GM10847 (cell line): ENCODE measurements around the gene IFITM10.

Experiments used
- POLR2A ChIP-seq: IDR thresholded peaks from 2 replicates; pipeline ENCODE4 v1.6.1; 2011; ENCODE audit not compliant: insufficient read length; ENCODE audit errors: extremely low read depth

The IFITM10 gene

DNA sequence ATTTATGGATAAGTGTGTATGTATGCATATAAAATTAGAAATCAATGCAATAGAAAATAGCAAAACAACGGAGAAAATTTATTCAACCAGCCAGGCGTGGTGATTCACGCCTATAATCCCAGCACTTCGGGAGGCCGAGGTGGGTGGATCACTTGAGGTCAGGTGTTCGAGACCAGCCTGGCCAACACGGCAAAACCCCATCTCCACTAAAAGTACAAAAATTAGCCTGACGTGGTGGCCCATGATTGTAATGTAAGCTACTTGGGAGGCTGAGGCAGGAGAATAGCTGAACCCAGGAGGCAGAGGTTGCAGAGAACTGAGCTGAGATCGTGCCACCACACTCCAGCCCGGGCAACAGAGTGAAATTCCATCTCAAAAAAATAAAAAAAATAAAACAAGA is 47.9 kb downstream of the IFITM10 start:
- no peak for TF ChIP-seq POLR2A

- TF ChIP-seq POLR2A = no peak
Measured at GRCh38 chr11:1701091-1701807, 49.1 kb downstream of the IFITM10 start.

GRCh38 chr11:1699771-1700170 is 50.6 kb downstream of the IFITM10 start:
- TF ChIP-seq POLR2A = no peak

GRCh38 chr11:1696608-1697570 is 53.5 kb downstream of the IFITM10 start, which contains the start of gene KRTAP5-6:
KRTAP5-6 (plus strand) TSS chr11:1697195; CDS start chr11:1697246, 51 bp downstream.
- TF ChIP-seq POLR2A = no peak

DNA sequence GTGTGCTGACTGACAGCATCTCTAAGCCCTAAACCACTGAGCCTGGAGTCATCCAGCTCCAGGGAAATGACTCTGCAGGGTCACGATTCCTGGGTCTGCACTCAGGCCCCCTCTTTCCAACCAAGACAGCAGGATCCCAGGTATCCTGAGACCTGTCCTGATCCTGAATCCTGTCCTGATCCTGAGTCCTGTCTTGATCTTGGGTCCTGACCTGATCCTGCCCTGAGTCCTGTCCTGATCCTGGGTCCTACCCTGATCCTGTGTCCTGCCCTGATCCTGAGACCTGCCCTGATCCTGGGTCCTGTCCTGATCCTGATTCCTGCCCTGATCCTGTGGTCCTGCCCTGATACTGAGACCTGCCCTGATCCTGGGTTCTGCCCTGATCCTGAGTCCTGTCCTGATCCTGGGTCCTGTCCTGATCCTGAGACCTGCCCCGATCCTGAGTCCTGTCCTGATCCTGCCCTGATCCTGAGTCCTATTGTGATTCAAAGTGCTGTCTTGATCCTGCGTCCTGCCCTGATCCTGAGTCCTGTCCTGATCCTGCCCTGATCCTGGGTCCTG is 54.8 kb downstream of the IFITM10 start:
- TF ChIP-seq POLR2A = no peak

- TF ChIP-seq POLR2A = no peak
Measured at GRCh38 chr11:1694846-1695547, 55.4 kb downstream of the IFITM10 start.

GRCh38 chr11:1694064-1694845 is 56.1 kb downstream of the IFITM10 start:
- TF ChIP-seq POLR2A = no peak

DNA sequence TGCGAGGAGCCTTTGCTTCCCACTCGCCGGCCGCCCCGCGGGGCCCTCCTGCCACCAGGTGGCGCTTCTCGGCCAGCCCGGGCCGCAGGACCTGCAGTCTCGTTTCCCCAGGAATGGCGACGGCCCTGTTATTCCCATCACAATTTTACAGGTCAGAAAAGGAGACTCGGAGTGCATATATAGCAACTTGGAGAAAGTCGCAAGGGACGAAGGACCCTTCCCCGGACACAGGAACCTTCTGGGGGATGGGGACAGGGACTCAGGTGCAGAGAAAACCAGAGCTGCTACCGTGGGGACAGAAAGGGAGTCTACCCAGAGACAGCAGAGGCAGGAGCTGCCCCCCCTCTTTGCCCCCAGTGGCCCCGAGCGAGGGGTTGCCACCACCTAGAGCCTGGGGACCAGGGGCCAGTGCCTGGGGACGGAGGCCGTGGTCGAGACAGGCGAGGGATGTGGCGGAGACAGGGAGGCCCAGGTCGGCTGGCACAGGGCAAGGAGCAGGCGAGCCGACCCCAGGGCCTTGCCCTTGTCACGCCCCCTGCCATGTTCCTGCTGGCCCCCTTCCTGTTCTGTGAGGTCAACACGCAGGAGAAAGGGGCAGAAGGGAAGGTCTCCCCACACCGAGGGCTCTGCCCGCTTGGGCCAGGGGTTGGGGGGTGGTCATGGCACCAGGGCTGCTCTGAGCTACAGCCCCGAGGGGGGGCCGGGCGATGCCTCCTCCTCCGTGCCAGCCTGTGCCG is 56.9 kb downstream of the IFITM10 start:
- no peak for TF ChIP-seq POLR2A

GRCh38 chr11:1692708-1693326 is 57.6 kb downstream of the IFITM10 start:
- no peak for TF ChIP-seq POLR2A

DNA sequence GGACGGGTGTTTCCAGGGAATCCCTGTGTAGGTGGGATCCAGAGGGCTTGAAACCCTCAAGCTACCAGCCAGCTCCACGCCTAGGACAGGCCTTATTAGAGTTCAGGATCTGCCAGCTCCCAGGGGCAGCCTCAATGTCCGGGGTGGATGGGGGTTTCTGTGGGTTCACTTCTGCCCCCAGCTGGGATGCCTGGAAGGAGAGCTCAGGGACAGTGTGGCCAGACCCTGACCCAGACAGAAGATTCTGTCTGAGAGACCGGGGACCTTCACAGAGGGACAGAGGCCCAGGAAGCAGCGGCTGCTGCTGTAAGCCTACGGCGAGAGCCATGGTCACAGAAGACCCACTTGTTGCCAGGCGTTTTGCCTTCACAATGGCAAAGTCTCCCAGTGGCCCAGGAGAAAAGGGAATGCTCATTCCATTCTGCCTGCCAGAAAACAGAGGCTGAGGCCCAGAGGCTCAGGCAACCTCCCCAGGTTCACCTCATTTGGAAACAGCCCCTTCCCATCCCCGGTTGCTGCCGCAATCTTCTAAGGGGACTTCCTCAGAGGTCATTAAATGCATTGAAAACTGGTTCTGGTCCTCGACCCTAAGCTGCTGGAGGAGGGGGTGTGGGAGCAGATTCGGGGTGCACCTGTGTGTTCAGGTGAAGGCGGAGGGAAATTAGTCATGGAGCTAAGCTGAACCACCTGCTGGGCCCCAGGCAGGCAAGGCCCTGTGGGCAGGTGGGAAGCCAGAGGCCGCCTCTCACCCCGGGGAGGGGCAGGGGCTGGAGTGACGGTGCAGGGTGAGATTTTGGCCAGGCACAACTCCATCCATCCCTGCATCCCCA is 58.3 kb downstream of the IFITM10 start:
- no peak for TF ChIP-seq POLR2A

DNA sequence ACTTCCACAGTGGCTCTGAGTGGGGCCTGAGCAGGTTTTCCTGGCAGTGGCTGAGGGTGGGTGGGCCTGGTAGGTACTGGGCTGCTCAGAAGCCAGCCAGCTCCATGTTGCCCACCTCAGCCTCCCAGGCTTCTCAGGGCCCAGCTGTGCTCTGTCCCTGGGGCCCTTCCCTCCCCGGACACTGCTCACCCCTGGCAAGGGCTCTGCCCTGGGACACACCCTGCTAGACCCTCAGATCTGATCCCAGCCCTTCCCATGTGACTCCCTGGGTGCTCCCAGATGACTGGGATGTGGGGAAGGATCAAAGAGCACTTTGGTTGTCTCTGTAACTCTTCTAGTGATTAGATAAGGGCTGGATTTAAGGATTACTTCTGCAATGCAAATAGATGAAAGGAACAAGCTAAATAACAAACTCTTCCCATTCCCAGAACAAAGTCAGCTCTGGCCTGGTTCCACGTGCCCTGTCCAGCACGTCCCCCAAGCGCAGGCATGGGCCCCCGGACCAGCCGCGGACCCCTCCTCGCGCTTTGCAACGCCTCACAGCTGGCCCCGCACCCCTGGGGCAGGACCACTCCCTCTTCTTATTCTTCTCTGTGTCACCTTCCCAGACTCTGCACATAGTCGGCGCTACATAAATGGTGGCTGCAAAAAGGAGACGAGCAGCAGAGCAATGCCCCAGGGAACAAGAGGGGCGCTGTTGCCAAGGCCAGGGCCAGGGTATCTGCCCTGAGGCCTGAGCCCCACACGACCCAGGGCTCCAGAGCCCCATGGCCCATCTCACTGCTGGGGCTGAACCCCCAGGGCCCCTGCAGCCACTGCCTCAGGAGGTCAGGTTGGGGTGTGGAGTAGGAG is 59.1 kb downstream of the IFITM10 start:
- no peak for TF ChIP-seq POLR2A
